Stimulated activated CD4-positive, alpha-beta T cell treated with anti-CD3 and anti-CD28 coated beads, Interleukin-4, amount 100 ng/mL, for 4 hours (primary cell): ENCODE results near the gene KLHL30.
"Not testable (repeated sequence)": the region's sequence is repeated elsewhere in the genome, so short reads cannot be mapped to it uniquely, and the experiment has no call there.

Experiments
- DNase-seq, 2 experiments: peaks; one replicate each; pipeline ENCODE4 v3.0.0-alpha.2; 2020

KLHL30 gene

GRCh38 chr2:238101891-238102841 lies 36.3 kb upstream of the KLHL30 start:
- no peak for DNase-seq

GRCh38 chr2:238102865-238103264 lies 35.6 kb upstream of the KLHL30 start:
- no peak for DNase-seq

GRCh38 chr2:238103465-238104225 lies 34.8 kb upstream of the KLHL30 start:
- no peak for DNase-seq

- DNase-seq = no peak
Measured at GRCh38 chr2:238104226-238104690, 34.2 kb upstream of the KLHL30 start.

- no peak for DNase-seq
Measured at GRCh38 chr2:238104691-238105371, 33.6 kb upstream of the KLHL30 start.

GRCh38 chr2:238105506-238106338 lies 32.7 kb upstream of the KLHL30 start:
- DNase-seq = no peak

GRCh38 chr2:238106339-238106697 lies 32.1 kb upstream of the KLHL30 start:
- no peak for DNase-seq

GRCh38 chr2:238106698-238107524 lies 31.6 kb upstream of the KLHL30 start:
- DNase-seq = no peak

GRCh38 chr2:238107525-238108422 lies 30.7 kb upstream of the KLHL30 start:
- DNase-seq = no peak

- DNase-seq = no peak
Measured at GRCh38 chr2:238108423-238109183, 29.9 kb upstream of the KLHL30 start.

GRCh38 chr2:238113611-238114010 lies 24.9 kb upstream of the KLHL30 start:
- no peak for DNase-seq

- no peak for DNase-seq
Measured at GRCh38 chr2:238114331-238114841, 24.1 kb upstream of the KLHL30 start.

GRCh38 chr2:238114851-238115660 lies 23.4 kb upstream of the KLHL30 start:
- no peak for DNase-seq

- DNase-seq = not testable (repeated sequence)
Measured at GRCh38 chr2:238115709-238116108, 22.8 kb upstream of the KLHL30 start.

GRCh38 chr2:238116298-238117198 lies 21.9 kb upstream of the KLHL30 start:
- no peak for DNase-seq

GRCh38 chr2:238117199-238118154 lies 21.0 kb upstream of the KLHL30 start:
- DNase-seq = no peak
